Measurements from ENCODE around the gene CCR2.

GRCh38 chr3:46361408-46362283 is 7.7 kb downstream of the CCR2 start:
- TF ChIP-seq POLR2AphosphoS5 (IDR thresholded peaks at IDR 0.05; ENCODE audit: low read depth, low read length), result no peak
- no peak for TF ChIP-seq EP300 (IDR thresholded peaks at IDR 0.05; ENCODE audit: borderline replicate concordance in 1 of 2, low read depth in 1 of 2, low read length in 1 of 2)
- TF ChIP-seq, protein P1, sequence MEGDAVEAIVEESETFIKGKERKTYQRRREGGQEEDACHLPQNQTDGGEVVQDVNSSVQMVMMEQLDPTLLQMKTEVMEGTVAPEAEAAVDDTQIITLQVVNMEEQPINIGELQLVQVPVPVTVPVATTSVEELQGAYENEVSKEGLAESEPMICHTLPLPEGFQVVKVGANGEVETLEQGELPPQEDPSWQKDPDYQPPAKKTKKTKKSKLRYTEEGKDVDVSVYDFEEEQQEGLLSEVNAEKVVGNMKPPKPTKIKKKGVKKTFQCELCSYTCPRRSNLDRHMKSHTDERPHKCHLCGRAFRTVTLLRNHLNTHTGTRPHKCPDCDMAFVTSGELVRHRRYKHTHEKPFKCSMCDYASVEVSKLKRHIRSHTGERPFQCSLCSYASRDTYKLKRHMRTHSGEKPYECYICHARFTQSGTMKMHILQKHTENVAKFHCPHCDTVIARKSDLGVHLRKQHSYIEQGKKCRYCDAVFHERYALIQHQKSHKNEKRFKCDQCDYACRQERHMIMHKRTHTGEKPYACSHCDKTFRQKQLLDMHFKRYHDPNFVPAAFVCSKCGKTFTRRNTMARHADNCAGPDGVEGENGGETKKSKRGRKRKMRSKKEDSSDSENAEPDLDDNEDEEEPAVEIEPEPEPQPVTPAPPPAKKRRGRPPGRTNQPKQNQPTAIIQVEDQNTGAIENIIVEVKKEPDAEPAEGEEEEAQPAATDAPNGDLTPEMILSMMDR (IDR thresholded peaks at IDR 0.05), result no peak
- no peak for TF ChIP-seq TCF12 (IDR thresholded peaks at IDR 0.05)
- TF ChIP-seq MAX (IDR thresholded peaks at IDR 0.05; ENCODE audit: low read depth), result no peak
- no peak for TF ChIP-seq NRF1 (IDR thresholded peaks at IDR 0.05; ENCODE audit: low read depth, low read length)
